Ovary (tissue), 9 donors: ENCODE measurements around the gene BPTF. TPM values are rescaled to one million over a fixed set of nuclear protein-coding genes. Genes with fewer than 3 reads are reported as not detected.
"Not testable (repeated sequence)": the region's sequence is repeated elsewhere in the genome, so short reads cannot be mapped to it uniquely, and the experiment has no call there.

Experiments
- DNase-seq, 5 donors: peaks; one replicate each; pipeline ENCODE4 v3.0.0-alpha.2; 2019 to 2020
- H3K27ac ChIP-seq, 2 donors: fragments of 200-600 bp; one replicate each; pipeline versions ENCODE4 v1.5.1 to v1.8.0; 2019 to 2022
- H3K27me3 ChIP-seq: fragments of 200-600 bp; one replicate; pipeline ENCODE4 v1.8.0; 2022
- H3K36me3 ChIP-seq: fragments of 200-600 bp; sonication (generic); one replicate; pipeline ENCODE4 v1.5.1; 2019
- H3K4me1 ChIP-seq: one replicate; pipeline ENCODE4 v1.8.1; 2013; ENCODE audit warnings: mild to moderate bottlenecking, moderate library complexity; ENCODE audit not compliant: insufficient read depth
- H3K4me3 ChIP-seq: fragments of 200-600 bp; sonication (generic); one replicate; pipeline ENCODE4 v1.5.1; 2017
- H3K9me3 ChIP-seq, 2 donors: fragments of 200-600 bp in 1 of 2; sonication (generic) in 1 of 2; one replicate each; pipeline versions ENCODE4 v1.5.1 to v1.8.1; 2013 to 2019; ENCODE audit warnings: mild to moderate bottlenecking in 1 of 2, moderate library complexity in 1 of 2
- EP300 ChIP-seq: sonication (generic); formaldehyde crosslinking; IDR thresholded peaks from one replicate; pipeline ENCODE4 v1.6.1; 2017; ENCODE audit warnings: antibody characterized with exemption
- POLR2A ChIP-seq: fragments of 450-650 bp; IDR thresholded peaks from one replicate; pipeline ENCODE4 v1.6.1; 2017; ENCODE audit warnings: antibody characterized with exemption, mild to moderate bottlenecking, moderate library complexity
- WGBS, 3 donors: extraction: QIAGEN DNeasy Blood & Tissue Kit in 1 of 3; methylation state at CpG; one replicate each; pipeline versions ENCODE4 v1.1.5 to v1.1.7; 2013 to 2017; 5-methylcytosine and 5-hydroxymethylcytosine counted together
- intact Hi-C, 4 donors: fragments of 100-400 bp; cut with DNase I; formaldehyde crosslinking; loops; one replicate each; pipeline versions ENCODE4 v1.11.0 to v1.15.1; 2022 to 2023
- polyA plus RNA-seq, 2 donors: library from polyadenylated mRNA; stranded (reverse); fragments of 200-250 nt in 1 of 2; fragments of 350-450 nt in 1 of 2; fragmentation: Illumina TruSeq in 1 of 2; extraction: RNeasy Lipid Tissue Mini Kit (QIAGEN cat#74804) in 1 of 2; gene quantifications; one replicate each; pipeline ENCODE4 v1.2.3, GENCODE V29; 2013 to 2014
- total RNA-seq, 7 donors: library from RNA; depleted of rRNA in 2 of 7; stranded (reverse); fragments of >200 nt in 2 of 7; fragmentation: NEBNext Ultra II Directional in 3 of 7; extraction: Animal tissue kit (Norgen Biotek cat#: 25700) in 3 of 7; gene quantifications; one replicate each; pipeline versions ENCODE4 v1.1.0 to v1.2.4, GENCODE V29; 2016 to 2023
- TF ChIP-seq, protein P1 (sequence below), 3 donors: fragments of 450-650 bp in 2 of 3; fragments of 200-600 bp in 1 of 3; IDR thresholded peaks; one replicate each; pipeline versions ENCODE4 v1.5.1 to v1.8.0; 2016 to 2022; ENCODE audit warnings: antibody characterized with exemption in 3 of 3, mild to moderate bottlenecking in 1 of 3
- donor health status: DM: no; HTN: no; CAD: no; lungs with moderate emphysema.
- donor health status: DM: no; HTN: no; CAD: no.
- donor health status: Bipolar disorder and iron deficiency.
- donor health status: DM: yes; HTN: yes; CAD: no.
- donor health status: DM: no; HTN: no; CAD: no.
- donor health status: DM: yes; HTN: yes; CAD: no.

Gene BPTF
- total and polyA plus RNA-seq, 9 donors, result 28.5 to 120 (median 91.7) TPM

DNA sequence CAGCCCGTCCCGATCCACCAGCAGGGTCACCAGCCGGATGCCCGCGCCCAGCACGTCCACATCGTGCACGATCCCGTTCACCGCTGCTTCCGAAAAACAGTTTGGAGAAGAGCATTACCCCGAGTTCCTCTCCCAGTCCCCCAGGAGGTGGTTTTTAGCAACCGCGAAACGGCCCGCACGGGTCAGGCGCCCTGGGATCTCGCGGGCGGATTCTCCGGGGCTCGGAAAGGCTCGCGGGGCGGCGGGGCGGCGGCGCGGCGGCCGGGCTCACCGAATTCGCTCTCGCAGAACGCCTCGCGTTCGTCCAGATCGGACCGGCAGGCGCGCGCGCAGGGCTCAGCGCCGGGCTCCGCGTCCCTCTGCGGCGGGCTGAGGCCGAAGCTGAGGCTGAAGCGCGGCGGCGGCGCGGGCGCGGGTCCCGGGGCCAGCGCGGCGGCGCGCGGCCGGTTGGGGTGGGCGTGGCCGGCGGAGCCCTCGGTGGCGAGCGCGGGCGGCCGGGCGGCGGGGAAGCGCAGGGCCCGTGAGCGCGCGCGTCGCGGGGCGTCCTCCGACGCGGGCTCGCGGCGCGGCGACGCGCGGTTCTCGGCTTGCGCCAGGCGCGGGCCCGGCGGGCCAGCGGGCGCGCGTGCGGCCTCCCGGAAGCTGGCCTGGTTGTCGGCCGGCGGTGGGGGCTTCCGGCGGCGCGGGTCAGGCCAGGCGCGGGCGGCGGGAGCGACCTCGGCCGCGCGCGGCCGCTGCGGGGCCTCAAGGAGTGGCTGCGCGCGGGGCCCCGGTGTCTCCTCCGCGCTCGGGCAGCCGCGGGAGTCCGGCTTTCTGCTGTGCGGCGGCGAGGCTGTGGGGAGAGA lies 168.1 kb downstream of the BPTF start:
- Histone ChIP-seq H3K4me1 (peaks cover 8% of the 10 kb centered on the region), H3K27me3 (no peaks in the 10 kb centered on the region), H3K4me3 (peak overlapping the region; percentile 79), H3K36me3 (no peaks in the 10 kb centered on the region), H3K9me3 (no peaks in the 10 kb centered on the region), H3K27ac (peak overlapping the region; percentile 92 to 97)
- peak; percentile 80 to 91 (median 86) for DNase-seq
- TF ChIP-seq, protein P1, sequence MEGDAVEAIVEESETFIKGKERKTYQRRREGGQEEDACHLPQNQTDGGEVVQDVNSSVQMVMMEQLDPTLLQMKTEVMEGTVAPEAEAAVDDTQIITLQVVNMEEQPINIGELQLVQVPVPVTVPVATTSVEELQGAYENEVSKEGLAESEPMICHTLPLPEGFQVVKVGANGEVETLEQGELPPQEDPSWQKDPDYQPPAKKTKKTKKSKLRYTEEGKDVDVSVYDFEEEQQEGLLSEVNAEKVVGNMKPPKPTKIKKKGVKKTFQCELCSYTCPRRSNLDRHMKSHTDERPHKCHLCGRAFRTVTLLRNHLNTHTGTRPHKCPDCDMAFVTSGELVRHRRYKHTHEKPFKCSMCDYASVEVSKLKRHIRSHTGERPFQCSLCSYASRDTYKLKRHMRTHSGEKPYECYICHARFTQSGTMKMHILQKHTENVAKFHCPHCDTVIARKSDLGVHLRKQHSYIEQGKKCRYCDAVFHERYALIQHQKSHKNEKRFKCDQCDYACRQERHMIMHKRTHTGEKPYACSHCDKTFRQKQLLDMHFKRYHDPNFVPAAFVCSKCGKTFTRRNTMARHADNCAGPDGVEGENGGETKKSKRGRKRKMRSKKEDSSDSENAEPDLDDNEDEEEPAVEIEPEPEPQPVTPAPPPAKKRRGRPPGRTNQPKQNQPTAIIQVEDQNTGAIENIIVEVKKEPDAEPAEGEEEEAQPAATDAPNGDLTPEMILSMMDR (IDR thresholded peaks at IDR 0.05), result peak in 1 of 3 donors; percentile 16
- TF ChIP-seq POLR2A (peak; percentile 52), EP300 (no peak)
- 0 to 1% (median 1%) methylated on average over 34 to 144 of the region's 144 CpGs for WGBS, 3 donors
- intact Hi-C loops, result no loop called here

DNA sequence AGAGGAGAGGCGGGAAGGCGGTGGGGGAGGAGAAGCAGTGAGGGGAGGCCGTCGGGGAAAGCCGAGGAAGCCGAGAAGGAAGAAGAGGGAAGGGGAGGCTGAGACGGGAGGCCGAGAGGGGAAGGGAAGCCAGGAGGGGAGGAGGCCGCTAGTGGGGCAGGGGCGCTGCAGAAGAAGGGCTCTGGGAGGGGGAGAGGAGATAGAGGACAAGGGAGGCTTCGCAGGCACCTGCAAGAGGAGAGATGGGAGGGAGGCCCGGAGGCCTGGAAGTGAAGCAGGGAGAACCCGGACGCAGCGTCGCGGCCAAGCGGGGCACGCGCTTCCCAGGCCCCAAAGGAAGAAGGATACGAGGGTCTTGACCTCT lies 168.7 kb downstream of the BPTF start:
- WGBS, 3 donors, result 2 to 6% (median 5%) methylated on average over 21 of the region's 21 CpGs
- intact Hi-C loops, result no loop called here

DNA sequence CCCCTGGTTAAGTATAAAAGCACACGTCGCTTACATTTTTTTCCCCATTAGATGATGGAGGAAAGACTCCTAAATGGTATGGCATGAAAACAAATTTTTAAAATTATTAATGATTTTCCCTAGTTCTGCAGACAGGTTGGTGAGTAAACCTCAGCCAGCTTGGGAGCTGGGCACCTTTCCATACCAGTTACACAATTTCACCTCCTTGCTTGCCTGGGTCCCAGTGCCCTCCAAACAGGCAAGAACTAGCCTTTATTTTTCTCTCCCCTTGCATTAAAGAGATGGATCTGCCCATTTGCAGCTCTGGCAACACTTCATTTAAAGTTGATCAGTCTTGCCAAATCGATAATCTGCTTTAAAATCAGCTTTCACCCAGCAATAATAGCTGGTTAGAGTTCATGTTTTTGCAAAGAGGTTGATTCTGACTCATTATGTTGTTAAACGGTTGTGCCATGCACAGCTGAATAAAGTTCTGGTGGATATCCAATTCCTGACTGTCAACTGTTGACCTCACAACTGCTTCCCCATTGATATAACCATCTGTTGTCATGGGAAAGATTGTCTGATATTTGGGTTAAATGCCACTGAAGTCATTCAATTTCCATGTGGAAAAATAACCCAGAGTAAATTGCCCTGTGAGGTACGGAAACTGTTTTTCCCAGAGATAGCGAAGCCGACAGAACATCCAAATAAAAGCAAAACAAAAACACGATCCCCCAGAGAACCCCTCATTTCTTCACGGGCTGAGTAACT lies 169.7 kb downstream of the BPTF start:
- H3K4me3 ChIP-seq, result peak overlapping the region; percentile 43
- H3K27me3 ChIP-seq, result no peaks in the 10 kb centered on the region
- peak in 1 of 5 donors; percentile 31 for DNase-seq
- TF ChIP-seq EP300 (no peak), POLR2A (no peak)
- TF ChIP-seq, protein P1 (IDR thresholded peaks at IDR 0.05), result no peak
- WGBS, 3 donors, result 18 to 23% (median 19%) methylated on average over 9 of the region's 9 CpGs
- peaks cover 8% of the 10 kb centered on the region for H3K4me1 ChIP-seq
- no peaks in the 10 kb centered on the region for H3K36me3 ChIP-seq
- H3K27ac ChIP-seq, result no peak overlapping the region
- no peaks in the 10 kb centered on the region for H3K9me3 ChIP-seq
- intact Hi-C loops, result no loop called here

More for the DNA sequence above, 168.7 kb downstream of the BPTF start:
- peaks cover 8% of the 10 kb centered on the region for H3K4me1 ChIP-seq
- H3K27ac ChIP-seq, result peak overlapping the region; percentile 92
- no peak for DNase-seq
- no peaks in the 10 kb centered on the region for H3K27me3 ChIP-seq
- H3K4me3 ChIP-seq, result peak overlapping the region; percentile 79
- TF ChIP-seq EP300 (no peak), POLR2A (no peak)
- TF ChIP-seq, protein P1 (IDR thresholded peaks at IDR 0.05), result no peak
- no peaks in the 10 kb centered on the region for H3K36me3 ChIP-seq
- H3K9me3 ChIP-seq, result no peaks in the 10 kb centered on the region

DNA sequence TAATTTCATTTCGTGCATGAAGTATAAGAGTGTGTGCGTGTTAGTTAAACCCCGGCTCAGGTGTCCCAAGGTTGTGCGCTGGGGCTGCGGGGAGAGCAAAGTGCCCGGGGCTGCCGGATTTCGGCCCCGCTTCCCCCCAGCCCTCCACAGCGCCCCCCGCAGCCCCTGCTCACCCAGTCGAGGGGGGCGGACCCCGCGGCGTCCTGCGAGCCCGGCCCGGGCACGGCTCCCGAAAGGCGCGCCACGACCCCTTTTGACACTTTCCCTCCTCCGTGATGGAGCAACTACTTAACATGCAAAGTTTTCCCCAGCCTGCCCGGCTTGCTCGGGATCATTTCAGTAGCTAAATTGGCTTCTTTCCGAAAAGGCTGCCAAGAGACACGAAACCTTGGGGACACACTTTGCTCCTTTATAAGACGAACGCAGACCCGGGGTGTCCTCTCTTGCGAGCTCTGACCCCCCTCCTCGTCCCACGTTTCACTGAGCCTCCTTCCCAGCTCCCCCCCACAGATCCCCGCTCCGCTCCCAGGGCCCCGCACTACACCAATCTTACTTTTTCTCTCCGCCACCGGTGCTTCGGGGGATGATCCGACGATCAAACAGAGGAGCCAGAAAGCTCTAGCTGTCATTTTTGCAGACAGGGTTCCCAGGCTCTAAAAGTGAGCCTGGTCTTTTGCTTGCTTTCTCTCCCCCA lies 170.4 kb downstream of the BPTF start:
- Histone ChIP-seq H3K36me3 (no peaks in the 10 kb centered on the region), H3K27me3 (no peaks in the 10 kb centered on the region), H3K4me1 (peaks cover 8% of the 10 kb centered on the region), H3K9me3 (no peaks in the 10 kb centered on the region), H3K27ac (no peak overlapping the region), H3K4me3 (peak overlapping the region; percentile 43)
- TF ChIP-seq EP300, result no peak
- TF ChIP-seq POLR2A, result no peak
- TF ChIP-seq, protein P1 (IDR thresholded peaks at IDR 0.05), result no peak
- DNase-seq, result peak; percentile 24 to 65 (median 45)
- intact Hi-C loops, result no loop called here
- 0 to 1% (median 0%) methylated on average over 43 of the region's 43 CpGs for WGBS, 3 donors

DNA sequence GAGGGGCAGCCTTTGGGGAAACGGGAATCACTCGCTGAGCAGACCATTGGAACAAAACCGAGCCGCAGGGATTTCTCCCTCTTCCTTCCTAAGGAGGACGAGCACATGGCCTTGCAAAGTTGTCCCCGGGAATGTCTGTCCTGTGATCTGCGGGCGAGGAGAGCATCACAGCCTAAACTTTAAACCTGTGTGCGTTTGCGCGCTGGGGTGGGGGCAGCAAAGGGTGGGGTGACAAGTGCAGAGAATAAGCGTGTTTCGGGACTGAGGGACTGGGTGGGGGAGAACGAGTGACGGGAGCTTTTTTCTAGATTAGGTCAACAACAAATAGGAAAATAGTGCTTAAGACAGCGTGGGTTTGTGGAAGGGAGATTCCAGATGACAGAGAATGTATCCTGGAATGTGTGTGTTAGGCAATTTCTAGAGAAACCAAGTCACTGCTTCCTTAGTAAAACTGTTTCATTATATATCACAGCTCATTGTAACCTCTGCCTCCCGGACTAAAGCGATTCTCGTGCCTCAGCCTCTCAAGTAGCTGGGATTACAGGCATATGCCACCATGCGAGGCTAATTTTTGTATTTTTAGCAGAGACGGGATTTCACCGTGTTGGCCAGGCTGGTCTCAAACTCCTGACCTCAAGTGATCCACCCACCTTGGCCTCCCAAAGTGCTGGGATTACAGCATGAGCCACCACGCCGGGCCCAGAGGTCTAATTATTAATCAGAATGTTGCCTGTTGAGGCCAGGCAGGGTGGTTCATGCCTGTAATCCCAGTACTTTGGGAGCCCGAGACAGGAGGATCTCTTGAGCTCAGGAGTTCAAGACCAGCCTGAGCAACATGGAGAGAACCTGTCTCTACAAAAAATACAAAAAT lies 171.2 kb downstream of the BPTF start, which contains the start of gene C17orf58:
Gene C17orf58 (minus strand): TSS at position 169 of the 871 bp plus-strand sequence. CDS start 271 bp downstream, outside the sequence.
- H3K36me3 ChIP-seq, intact Hi-C loops, H3K4me1 ChIP-seq, H3K27me3 ChIP-seq, H3K27ac ChIP-seq, DNase-seq, H3K9me3 ChIP-seq: not testable (repeated sequence)
- 30 to 35% (median 32%) methylated on average over 25 of the region's 25 CpGs for WGBS, 3 donors
- peak within 1 kb of the TSS; percentile 43 for H3K4me3 ChIP-seq
